Activated T-cell treated with anti-CD3 and anti-CD28 coated beads, Interleukin-2, amount 50 U/mL, for 24 hours (primary cell): ENCODE measurements around the gene UNC119B.
"Not testable (repeated sequence)": the region's sequence is repeated elsewhere in the genome, so short reads cannot be mapped to it uniquely, and the experiment has no call there.

Source experiments
- DNase-seq: peaks from one replicate; pipeline ENCODE4 v3.0.0-alpha.2; 2020
- H3K27ac Mint-ChIP-seq: 2 replicates; pipeline ENCODE4 v1.8.0; 2020; ENCODE audit warnings: mild to moderate bottlenecking, mixed read lengths
- H3K27me3 Mint-ChIP-seq: 2 replicates; pipeline ENCODE4 v1.8.0; 2020; ENCODE audit warnings: mixed read lengths
- H3K36me3 Mint-ChIP-seq: 2 replicates; pipeline ENCODE4 v1.8.0; 2020; ENCODE audit warnings: low read depth, mixed read lengths
- H3K4me1 Mint-ChIP-seq: 2 replicates; pipeline ENCODE4 v1.8.0; 2020; ENCODE audit warnings: low read depth, mixed read lengths
- H3K4me3 Mint-ChIP-seq: 2 replicates; pipeline ENCODE4 v1.8.0; 2020; ENCODE audit warnings: mild to moderate bottlenecking, moderate library complexity, mixed read lengths
- H3K9me3 Mint-ChIP-seq: 2 replicates; pipeline ENCODE4 v1.8.0; 2020; ENCODE audit warnings: mixed read lengths

The UNC119B gene

DNA sequence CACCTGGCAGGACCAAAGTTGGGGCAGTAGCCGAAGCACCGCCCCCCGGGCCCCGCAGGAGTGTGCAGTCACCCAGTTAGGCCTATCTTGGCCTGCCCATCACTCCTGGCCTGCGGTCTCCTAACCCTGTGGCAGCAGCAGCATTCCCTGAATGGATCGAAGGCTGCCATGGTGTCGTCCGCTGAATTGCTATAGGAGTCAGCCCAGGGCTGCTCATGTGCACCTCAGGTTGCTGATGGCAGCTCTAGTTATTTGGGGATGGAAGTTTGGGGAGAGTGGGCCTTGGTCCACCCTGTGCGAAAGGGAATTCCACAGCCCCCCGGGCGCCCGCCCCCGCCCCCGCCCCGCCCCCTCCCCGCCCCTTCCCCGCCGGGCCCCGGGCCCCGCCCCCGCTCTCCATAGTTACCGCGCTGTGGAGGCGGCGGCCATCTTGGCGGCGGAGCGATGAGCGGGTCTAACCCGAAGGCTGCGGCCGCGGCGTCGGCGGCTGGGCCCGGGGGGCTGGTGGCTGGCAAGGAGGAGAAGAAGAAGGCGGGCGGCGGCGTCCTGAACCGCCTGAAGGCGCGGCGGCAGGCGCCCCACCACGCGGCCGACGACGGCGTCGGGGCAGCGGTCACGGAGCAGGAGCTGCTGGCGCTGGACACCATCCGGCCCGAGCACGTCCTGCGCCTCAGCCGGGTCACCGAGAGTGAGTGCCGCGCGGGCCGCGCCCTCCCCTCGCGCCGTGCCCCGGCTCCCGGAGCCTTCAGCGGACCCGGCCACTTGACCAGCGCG lies at the start of gene UNC119B:
TSS of gene UNC119B (plus strand) at position 428 of the 774 bp plus-strand sequence. CDS start at position 445, 17 bp downstream.
- peaks cover 31% of the 10 kb centered on the region for H3K36me3 Mint-ChIP-seq
- H3K4me3 Mint-ChIP-seq = peak within 1 kb of the TSS; percentile 87
- H3K9me3 Mint-ChIP-seq = no peaks in the 10 kb centered on the region
- DNase-seq = peak; percentile 84
- peak within 1 kb of the TSS; percentile 89 for H3K27ac Mint-ChIP-seq
- H3K4me1 Mint-ChIP-seq = peaks cover 38% of the 10 kb centered on the region
- H3K27me3 Mint-ChIP-seq = no peaks in the 10 kb centered on the region

DNA sequence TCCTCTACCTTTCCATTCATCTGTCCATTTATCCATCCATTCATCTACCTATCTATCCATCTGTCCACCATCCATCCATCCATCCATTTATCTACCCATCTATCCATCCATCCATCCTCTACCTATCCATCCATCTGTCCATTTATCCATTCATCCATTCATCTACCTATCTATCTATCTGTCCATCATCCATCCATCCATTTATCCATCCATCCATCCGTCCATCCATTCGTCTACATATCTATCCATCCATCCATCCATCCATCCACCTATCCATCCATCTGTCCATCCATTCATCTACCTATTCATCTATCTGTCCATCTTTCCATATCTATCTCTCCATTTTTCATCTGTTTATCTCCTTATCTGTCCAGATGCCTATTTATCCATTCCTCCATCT lies 48.8 kb upstream of the UNC119B start:
- H3K4me3 Mint-ChIP-seq = no peak overlapping the region
- H3K27ac Mint-ChIP-seq = no peak overlapping the region
- H3K36me3 Mint-ChIP-seq = no peaks in the 10 kb centered on the region
- H3K9me3 Mint-ChIP-seq = no peaks in the 10 kb centered on the region
- no peaks in the 10 kb centered on the region for H3K27me3 Mint-ChIP-seq
- no peaks in the 10 kb centered on the region for H3K4me1 Mint-ChIP-seq
- DNase-seq = no peak

DNA sequence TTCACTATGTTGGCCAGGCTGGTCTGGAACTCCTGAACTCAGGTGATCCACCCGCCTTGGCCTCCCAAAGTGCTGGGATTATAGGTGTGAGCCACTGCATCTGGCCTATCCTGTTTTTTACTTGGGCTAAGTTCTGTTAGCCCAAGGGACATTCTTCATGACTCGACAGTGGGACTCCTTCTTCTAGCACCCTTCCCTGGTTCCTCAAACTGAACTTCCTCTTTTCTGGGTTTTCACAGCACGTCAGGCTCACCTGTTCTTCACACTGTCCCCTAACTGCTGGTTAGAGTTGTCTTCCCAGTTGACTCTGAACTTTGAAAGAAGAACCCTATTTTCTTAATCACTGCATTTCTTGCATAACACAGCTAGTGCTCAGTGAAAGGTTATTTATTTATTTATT lies 47.4 kb upstream of the UNC119B start:
- H3K9me3 Mint-ChIP-seq = no peaks in the 10 kb centered on the region
- H3K27me3 Mint-ChIP-seq = no peaks in the 10 kb centered on the region
- H3K27ac Mint-ChIP-seq = no peak overlapping the region

DNA sequence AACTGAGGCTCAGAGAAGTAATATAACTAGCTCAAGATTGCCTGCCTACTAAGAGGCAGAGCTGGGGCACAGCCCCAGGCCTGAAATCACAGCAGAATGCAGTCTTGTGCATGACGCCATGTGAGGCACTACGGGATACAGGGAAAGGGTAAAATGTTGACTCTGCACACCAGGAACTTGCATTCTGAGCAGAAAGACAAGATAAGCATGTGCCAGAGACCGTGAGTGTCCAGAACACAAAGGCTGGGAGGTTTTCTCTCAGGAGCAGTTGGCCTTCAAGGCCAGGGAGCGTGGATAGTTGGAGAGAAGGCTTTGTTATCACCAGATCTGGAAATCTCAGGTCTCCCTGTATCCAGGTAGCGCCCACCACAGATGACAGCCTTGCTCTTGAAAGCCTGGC lies 46.5 kb upstream of the UNC119B start:
- H3K27ac Mint-ChIP-seq = no peak overlapping the region
- H3K4me3 Mint-ChIP-seq = no peak overlapping the region
- H3K4me1 Mint-ChIP-seq = no peaks in the 10 kb centered on the region
- no peak for DNase-seq
- no peaks in the 10 kb centered on the region for H3K36me3 Mint-ChIP-seq
- H3K27me3 Mint-ChIP-seq = no peaks in the 10 kb centered on the region
- no peaks in the 10 kb centered on the region for H3K9me3 Mint-ChIP-seq

More for the DNA sequence above, 47.4 kb upstream of the UNC119B start:
- H3K4me1 Mint-ChIP-seq = no peaks in the 10 kb centered on the region
- H3K36me3 Mint-ChIP-seq = no peaks in the 10 kb centered on the region
- no peak for DNase-seq
- no peak overlapping the region for H3K4me3 Mint-ChIP-seq

DNA sequence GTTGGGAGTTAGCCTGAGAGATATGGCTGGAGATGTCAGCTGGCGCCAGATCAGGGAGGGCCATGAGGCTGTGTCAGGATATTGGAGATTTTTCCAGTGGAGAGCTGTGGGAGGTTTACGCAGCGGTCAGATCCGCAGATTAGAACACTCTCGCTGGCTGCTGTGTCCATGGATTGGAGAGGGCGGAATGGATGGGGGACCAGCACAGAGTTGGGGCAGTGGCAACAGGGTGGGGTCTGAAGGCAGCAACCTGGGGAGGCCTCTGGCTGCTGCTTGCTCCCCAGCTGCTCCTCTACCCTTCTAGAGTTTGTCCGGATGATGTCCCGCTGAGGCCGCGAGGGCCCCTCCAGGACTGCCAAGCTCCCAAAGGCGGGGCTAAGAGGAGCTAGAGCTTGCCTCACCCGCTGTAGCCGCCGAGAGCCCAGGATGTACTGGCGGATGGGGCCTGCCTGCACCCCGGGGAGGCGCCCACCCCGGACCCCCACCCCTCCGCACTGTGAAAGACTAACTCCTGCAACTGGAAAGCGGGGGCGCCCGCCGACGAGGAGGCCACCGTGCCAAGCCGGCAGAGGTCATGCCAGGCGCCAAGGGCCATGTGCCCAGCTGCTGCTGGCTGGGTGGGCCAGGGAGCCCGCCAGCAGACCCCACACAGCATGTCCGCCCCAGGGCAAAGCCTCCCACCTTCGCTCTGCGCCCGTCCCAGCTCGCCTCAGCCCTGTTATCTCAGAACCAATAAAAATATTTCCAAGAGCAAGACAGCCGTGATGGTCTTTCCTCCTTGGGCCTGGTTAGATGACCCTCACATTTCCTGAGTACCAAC lies 43.5 kb upstream of the UNC119B start:
- H3K9me3 Mint-ChIP-seq = no peaks in the 10 kb centered on the region
- no peak overlapping the region for H3K4me3 Mint-ChIP-seq
- no peaks in the 10 kb centered on the region for H3K4me1 Mint-ChIP-seq
- no peaks in the 10 kb centered on the region for H3K36me3 Mint-ChIP-seq
- no peak for DNase-seq
- H3K27me3 Mint-ChIP-seq = no peaks in the 10 kb centered on the region
- H3K27ac Mint-ChIP-seq = no peak overlapping the region

DNA sequence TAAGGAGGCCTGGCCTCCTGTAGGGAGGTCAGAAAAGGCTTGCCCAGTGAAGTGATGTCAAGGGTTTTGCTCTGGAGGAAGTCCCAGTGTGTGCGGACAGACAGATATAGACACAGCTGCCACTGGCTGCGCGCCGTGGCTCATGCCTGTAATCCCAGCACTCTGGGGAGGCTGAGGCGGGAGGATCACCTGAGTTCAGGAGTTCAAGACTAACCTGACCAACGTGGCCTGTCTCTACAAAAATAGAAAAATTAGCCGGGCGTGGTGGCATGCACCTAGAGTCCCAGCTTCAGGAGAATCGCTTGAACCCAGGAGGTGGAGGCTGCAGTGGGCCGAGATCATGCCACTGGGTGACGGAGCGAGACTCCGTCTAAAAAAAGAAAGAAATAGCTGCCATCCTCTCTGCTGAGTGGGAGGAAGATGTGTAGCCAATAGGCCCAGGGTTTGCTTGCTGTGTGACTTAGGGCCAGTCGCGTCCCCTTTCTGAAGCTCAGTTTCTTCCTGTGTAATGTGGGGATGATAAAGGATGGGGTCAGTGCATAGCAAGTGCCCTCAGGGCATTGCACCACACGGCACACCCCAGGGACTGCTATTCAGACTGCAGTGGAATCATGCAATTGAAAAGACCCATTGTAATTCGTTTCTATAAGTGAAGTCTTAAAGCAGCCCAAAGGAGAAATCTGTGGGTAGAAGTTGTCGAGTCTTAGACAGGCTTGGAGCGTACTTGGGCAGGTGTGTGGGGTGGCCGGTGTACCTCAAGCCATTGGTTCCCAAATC lies 42.0 kb upstream of the UNC119B start:
- Mint-ChIP-seq H3K4me1 (no peaks in the 10 kb centered on the region), H3K4me3 (no peak overlapping the region), H3K9me3 (no peaks in the 10 kb centered on the region), H3K27me3 (no peaks in the 10 kb centered on the region), H3K36me3 (no peaks in the 10 kb centered on the region), H3K27ac (no peak overlapping the region)
- DNase-seq = no peak

DNA sequence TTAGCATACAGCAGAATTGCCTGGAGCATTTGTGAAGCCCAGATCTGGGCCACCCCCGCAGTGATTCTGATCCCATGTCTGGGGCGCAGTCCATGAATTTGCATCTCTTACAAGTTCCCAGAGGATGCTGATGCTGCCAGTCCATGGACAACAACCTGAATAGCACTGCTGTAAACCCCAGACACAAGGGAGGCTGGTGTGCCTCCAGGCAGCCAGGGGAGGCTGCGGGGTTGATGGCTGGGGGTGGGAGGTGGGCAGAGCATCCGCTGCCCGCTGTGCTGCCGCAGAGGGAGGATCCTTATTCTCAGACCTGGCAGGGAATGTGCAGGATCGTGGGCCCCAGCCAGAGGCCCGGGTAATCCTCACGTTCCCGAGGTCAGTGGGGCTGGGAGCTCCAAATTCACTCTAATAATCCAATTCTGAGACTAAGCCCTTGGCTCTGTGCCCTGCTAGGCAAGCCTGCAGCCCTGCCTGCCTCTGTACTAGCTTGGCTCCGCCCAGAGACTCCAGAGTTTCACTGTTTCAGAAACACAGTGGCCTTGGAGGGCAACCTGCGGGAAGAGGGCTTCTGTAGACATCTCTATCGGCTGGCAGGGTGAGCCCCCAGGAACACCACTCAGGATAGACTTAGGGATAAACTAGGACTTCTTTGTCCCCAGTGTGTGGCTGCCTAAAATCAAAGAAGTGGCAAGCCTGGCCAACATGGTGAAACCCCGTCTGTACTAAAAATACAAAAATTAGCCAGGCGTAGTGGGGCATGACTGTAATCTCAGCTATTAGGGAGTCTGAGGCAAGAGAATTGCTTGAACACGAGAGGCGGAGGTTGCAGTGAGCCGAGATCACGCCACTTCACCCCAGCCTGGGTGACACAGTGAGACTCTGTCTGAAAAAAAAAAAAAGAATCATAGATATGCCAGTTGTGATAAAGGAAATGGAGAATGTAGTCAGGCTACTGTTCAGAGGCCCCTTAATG lies 41.1 kb upstream of the UNC119B start:
- Mint-ChIP-seq H3K4me3 (no peak overlapping the region), H3K4me1 (no peaks in the 10 kb centered on the region), H3K27me3 (no peaks in the 10 kb centered on the region), H3K27ac (no peak overlapping the region), H3K36me3 (no peaks in the 10 kb centered on the region), H3K9me3 (no peaks in the 10 kb centered on the region)
- DNase-seq = no peak

DNA sequence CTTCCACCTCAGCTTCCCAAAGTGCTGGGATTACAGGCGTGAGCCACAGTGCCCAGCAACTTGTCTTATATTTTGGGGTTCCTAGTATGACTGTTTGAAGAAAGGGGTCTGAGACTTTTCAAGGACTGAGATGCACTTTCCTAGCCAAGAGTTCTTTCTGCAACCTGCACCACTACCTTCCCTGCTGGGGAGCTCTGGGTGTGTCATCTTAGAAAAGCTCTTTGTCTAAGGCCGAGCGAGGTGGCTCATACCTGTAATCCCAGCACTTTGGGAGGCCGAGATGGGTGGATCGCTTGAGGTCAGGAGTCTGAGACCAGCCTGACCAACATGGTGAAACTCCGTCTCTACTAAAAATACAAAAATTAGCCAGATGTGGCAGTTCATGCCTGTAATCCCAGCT lies 40.0 kb upstream of the UNC119B start:
- DNase-seq, H3K4me1 Mint-ChIP-seq, H3K27ac Mint-ChIP-seq, H3K36me3 Mint-ChIP-seq, H3K4me3 Mint-ChIP-seq, H3K9me3 Mint-ChIP-seq, H3K27me3 Mint-ChIP-seq: not testable (repeated sequence)

DNA sequence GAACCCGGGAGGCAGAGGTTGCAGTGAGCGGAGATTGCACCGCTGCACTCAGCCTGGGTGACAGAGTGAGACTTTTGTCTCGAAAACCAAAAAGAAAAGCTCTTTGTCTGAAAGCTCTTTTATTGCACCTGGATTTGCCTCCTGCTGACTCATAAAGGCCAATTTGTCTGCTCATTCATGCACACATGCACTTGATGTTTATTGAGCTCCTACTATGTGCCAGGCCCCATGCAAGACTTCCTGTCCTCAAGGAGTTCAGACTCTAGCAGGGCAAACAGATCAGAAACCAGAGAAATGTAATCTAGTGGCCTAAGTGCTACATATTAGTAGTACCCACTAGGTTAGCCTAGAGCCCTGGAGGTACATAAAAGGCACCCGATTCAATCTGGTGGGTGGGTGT lies 39.6 kb upstream of the UNC119B start:
- Mint-ChIP-seq H3K27ac (no peak overlapping the region), H3K4me1 (no peaks in the 10 kb centered on the region), H3K36me3 (no peaks in the 10 kb centered on the region), H3K9me3 (no peaks in the 10 kb centered on the region), H3K27me3 (no peaks in the 10 kb centered on the region), H3K4me3 (no peak overlapping the region)
- DNase-seq = no peak

DNA sequence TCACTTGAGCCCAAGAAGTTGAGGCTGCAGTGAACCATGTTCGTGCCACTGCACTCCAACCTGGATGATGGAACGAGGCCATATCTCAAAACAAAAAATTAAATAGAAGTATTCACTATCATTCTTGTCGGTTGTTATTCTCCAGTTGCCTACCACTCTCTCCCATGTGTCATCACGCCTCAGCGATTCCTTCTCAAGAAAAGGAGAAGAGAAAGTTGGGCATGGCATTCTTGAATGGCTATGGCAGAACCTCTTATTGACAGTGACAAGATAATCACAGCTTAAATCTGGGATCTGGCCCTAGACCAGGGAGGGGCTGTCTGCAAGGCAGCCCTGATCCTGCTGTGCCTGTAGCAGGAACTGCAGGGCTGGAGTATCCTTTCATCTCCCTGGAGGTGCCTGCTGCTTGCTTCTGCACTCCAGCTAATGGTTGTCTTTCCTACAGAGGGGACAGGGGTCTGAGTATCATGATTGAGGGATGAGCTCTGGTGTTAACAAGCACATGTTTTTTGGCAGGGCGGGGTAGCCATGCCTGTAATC lies 36.1 kb upstream of the UNC119B start:
- H3K4me3 Mint-ChIP-seq = no peak overlapping the region
- no peak for DNase-seq
- H3K27ac Mint-ChIP-seq = no peak overlapping the region
- H3K4me1 Mint-ChIP-seq = peaks cover 13% of the 10 kb centered on the region
- H3K36me3 Mint-ChIP-seq = no peaks in the 10 kb centered on the region
- no peaks in the 10 kb centered on the region for H3K9me3 Mint-ChIP-seq
- no peaks in the 10 kb centered on the region for H3K27me3 Mint-ChIP-seq

DNA sequence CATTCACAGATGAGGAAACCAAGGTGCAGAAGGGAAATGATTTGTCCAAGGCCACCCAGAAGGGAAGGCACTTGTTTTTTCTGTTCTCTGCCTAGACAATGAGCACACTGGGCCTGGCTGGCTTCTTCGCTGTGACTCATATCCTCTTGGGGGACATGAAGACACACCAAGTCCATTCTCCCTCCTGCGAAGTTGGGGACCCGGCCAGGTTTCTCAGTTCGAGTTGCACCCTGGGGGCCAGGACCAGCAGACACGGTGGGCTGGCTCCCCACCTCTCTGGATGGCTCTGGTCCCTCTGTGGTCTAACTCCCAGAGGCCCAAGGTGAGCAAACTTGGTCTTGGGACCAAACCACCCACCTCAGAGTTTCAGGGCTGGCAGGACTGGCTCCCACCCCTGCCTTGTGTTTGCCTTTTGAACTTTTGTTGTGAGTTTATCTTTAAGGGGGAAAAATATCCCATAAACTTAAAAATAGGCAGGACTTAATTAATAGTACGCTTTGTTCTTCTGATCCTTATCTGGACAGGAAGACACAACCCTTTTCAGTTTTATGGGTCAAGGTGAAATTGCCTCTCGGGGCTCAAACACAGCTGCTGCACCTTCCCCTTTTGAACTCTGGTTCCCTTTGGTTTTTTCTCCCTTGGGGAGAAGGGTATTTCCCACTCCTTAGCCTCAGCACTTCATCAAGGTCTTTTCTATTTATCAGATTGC lies 32.3 kb upstream of the UNC119B start:
- Mint-ChIP-seq H3K4me3 (no peak overlapping the region), H3K27me3 (no peaks in the 10 kb centered on the region), H3K4me1 (peaks cover 13% of the 10 kb centered on the region), H3K9me3 (no peaks in the 10 kb centered on the region), H3K36me3 (no peaks in the 10 kb centered on the region), H3K27ac (peak overlapping the region; percentile 47)
- DNase-seq = no peak

DNA sequence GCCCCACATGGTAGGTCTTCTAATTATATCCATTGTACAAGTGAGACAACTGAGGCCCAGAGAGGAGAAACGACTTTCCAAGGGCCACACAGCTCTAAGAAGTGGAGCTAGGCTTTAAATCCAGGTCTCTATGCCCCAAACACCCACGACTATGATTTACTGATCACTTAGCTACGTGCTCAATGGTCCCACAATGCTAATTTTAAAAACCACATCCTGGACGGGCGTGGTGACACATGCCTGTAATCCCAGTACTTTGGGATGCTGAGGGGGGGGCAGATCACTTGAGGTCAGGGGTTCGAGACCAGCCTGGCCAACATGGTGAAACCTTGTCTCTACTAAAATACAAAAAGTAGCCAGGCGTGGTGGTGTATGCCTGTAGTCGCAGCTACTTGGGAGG lies 31.7 kb upstream of the UNC119B start:
- Mint-ChIP-seq H3K36me3 (no peaks in the 10 kb centered on the region), H3K4me3 (no peak overlapping the region), H3K27ac (peak overlapping the region; percentile 47), H3K9me3 (no peaks in the 10 kb centered on the region), H3K4me1 (peaks cover 13% of the 10 kb centered on the region), H3K27me3 (no peaks in the 10 kb centered on the region)
- DNase-seq = no peak

DNA sequence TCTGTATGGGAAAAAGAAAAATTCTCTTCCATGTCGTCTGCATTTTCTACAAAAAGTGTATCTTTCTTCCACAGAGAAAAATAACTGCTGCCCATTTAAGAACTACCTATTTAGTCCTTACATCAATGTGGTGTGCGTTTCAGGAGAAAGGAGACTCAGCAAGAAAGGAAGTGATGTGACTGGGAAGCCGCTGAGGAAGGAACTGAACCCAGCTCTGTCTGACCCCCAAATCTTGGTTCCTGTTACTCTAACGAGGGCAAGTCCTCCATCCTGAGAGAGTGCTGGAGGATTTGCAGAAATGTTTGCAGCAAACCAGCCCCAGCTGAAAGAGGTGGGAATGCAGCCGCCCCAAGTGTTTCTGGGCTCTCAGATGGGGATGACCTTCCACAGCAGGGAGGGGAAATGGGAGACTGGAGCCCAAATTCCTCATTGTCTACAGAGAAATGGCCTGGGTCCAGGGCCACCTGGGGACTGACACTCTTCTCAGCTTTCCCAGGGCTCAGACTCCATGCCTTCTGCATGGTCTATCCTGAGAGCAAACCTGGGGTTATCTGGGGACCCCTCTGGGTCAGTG lies 30.0 kb upstream of the UNC119B start:
- H3K27ac Mint-ChIP-seq = no peak overlapping the region
- H3K36me3 Mint-ChIP-seq = no peaks in the 10 kb centered on the region
- no peaks in the 10 kb centered on the region for H3K9me3 Mint-ChIP-seq
- no peak for DNase-seq
- H3K27me3 Mint-ChIP-seq = no peaks in the 10 kb centered on the region
- H3K4me1 Mint-ChIP-seq = peaks cover 22% of the 10 kb centered on the region
- no peak overlapping the region for H3K4me3 Mint-ChIP-seq
